Activated gamma-delta T cell (primary cell): ENCODE results near the gene SAMD7.
A peak's percentile ranks its signal among the peaks of the same experiment; 100 is the strongest.

Experiments used
- DNase-seq: peaks from one replicate; lab custom pipeline; 2025; lab: John Stamatoyannopoulos, UW

Gene SAMD7

DNA sequence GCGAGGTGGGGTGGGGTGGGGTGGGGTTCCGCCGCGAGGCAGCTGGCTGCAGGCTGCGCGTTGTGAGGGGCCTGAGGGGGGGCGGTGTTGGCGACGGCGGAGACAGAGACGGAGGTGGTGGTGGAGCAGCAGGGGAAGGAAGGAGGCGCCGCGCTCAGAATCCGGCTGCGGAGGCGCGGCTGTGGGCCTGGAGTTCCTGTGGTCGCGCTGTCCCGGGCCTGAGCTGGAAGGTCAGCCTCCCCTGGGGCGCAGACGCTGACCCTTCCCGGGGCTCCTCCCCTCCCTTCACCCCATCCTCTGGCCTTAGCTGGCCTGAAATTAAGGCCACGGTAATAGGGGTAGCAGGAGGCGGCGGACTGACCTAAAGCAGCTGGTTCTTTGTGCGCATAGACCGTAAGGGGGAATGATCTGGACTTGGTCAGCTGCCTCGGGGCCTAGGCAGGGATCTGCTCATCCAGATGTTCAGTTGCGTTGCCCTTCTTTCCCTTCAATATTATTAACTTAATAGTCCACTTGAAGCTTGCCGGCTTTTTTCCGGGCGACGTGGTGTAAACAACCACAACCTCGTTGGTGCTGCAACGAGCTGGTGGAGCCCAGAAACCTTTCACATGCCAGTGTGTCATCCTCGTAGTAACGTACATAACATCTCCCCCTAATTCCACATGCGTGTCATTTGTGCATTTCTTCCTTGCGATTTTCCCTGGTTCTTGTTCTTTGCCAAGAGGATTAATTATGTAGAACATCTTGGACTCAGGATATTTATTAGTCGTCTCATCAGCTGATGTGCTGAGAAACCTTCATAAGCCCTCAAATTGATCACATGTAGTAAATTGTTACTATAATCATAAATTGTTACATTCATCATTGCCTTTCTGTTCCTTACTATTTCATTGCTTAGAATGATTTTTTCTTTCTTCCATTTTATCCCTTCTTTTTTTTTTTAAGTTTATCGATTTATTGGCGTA is 55.9 kb downstream of the SAMD7 start:
- peak; percentile 68 for DNase-seq

- no peak for DNase-seq
Observed at GRCh38 chr3:169968224-169968885, 57.0 kb downstream of the SAMD7 start.

GRCh38 chr3:169969174-169970095 is 58.1 kb downstream of the SAMD7 start:
- no peak for DNase-seq

- no peak for DNase-seq
Observed at GRCh38 chr3:169970847-169971246, 59.5 kb downstream of the SAMD7 start.

DNA sequence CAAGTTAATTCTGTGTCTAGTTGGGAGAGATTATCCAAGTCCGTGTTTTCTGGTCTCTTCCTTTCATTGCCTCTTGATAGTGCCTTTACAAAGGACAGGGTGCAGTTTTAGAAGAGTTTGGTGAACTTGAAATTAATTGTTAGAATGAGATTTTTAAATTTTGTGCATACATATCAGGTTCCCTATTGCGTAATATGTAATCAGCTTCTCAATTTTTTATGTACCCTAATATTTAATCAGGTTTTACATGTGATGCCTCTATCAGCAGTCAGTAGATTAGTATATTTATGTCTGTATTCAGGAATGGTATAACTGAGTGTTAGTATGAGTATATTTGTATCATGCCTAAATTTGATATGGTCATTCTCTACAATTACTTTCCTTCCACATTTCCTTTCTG is 60.1 kb downstream of the SAMD7 start:
- no peak for DNase-seq

DNA sequence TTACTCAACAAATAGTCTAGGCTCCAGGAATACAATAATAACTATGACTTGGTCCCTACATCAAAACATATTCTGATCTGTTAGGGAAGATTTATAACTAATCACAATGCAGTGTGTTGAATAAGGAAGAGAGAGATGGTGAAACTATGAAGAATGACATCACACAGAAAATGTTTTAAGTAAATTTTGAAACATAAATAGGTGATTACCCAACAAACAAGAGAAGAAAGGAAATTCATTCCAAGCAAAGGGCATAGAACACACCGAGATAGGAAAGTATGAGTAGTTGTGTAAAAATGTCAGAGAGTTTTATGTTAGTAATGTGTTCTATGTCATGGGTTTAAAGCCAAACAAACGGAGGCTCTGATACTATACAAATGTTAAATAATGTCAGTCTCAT is 68.7 kb downstream of the SAMD7 start:
- DNase-seq, result no peak

GRCh38 chr3:169984292-169984691 is 72.9 kb downstream of the SAMD7 start:
- DNase-seq, result no peak
